ENCODE results near the gene HOXD12. TPM values are rescaled to one million over a fixed set of nuclear protein-coding genes. Genes with fewer than 3 reads are reported as not detected.

HOXD12 gene
- total RNA-seq, 1 experiment from 2014 or later, result 0.27 TPM

DNA sequence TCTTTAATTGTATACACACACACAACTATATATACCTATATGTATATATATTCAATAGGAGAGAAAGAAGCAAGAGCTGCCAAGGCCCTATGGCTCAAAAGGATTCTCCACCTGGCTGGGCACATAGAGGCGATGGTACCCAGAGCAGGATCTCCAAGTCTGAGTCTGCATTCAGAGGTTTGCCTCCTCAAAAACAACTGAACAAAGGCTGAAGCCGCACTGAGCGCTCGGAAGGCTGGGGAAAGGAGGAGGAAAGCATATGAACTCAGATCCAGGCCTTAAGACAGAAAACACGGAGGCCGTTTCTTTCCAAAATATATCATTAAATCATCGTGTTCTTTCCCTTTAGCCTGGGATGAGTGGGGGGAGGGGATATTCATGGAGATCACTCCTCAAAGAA is 3.6 kb downstream of the HOXD12 start (continued):
- TF ChIP-seq, protein P1, sequence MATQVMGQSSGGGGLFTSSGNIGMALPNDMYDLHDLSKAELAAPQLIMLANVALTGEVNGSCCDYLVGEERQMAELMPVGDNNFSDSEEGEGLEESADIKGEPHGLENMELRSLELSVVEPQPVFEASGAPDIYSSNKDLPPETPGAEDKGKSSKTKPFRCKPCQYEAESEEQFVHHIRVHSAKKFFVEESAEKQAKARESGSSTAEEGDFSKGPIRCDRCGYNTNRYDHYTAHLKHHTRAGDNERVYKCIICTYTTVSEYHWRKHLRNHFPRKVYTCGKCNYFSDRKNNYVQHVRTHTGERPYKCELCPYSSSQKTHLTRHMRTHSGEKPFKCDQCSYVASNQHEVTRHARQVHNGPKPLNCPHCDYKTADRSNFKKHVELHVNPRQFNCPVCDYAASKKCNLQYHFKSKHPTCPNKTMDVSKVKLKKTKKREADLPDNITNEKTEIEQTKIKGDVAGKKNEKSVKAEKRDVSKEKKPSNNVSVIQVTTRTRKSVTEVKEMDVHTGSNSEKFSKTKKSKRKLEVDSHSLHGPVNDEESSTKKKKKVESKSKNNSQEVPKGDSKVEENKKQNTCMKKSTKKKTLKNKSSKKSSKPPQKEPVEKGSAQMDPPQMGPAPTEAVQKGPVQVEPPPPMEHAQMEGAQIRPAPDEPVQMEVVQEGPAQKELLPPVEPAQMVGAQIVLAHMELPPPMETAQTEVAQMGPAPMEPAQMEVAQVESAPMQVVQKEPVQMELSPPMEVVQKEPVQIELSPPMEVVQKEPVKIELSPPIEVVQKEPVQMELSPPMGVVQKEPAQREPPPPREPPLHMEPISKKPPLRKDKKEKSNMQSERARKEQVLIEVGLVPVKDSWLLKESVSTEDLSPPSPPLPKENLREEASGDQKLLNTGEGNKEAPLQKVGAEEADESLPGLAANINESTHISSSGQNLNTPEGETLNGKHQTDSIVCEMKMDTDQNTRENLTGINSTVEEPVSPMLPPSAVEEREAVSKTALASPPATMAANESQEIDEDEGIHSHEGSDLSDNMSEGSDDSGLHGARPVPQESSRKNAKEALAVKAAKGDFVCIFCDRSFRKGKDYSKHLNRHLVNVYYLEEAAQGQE (IDR thresholded peaks at IDR 0.05; ENCODE audit: low read depth), result no peak
- TF ChIP-seq TCF7L2 (IDR thresholded peaks at IDR 0.05; ENCODE audit: borderline replicate concordance, extremely low read depth, insufficient read depth, insufficient read length), result no peak
- TF ChIP-seq, protein P2, sequence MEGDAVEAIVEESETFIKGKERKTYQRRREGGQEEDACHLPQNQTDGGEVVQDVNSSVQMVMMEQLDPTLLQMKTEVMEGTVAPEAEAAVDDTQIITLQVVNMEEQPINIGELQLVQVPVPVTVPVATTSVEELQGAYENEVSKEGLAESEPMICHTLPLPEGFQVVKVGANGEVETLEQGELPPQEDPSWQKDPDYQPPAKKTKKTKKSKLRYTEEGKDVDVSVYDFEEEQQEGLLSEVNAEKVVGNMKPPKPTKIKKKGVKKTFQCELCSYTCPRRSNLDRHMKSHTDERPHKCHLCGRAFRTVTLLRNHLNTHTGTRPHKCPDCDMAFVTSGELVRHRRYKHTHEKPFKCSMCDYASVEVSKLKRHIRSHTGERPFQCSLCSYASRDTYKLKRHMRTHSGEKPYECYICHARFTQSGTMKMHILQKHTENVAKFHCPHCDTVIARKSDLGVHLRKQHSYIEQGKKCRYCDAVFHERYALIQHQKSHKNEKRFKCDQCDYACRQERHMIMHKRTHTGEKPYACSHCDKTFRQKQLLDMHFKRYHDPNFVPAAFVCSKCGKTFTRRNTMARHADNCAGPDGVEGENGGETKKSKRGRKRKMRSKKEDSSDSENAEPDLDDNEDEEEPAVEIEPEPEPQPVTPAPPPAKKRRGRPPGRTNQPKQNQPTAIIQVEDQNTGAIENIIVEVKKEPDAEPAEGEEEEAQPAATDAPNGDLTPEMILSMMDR (IDR thresholded peaks at IDR 0.05 in 2 of 3, conservative IDR thresholded peaks at IDR 0.05 in 1 of 3; ENCODE audit: borderline replicate concordance in 1 of 3, insufficient read depth in 1 of 3, low read depth in 2 of 3, low read length in 2 of 3), result no peak
- no peak for TF ChIP-seq SIN3A (IDR thresholded peaks at IDR 0.05; ENCODE audit: low read depth)
- no peak for TF ChIP-seq POLR2AphosphoS5 (IDR thresholded peaks at IDR 0.05; ENCODE audit: low read depth, low read length)
- no peak for TF ChIP-seq ZFX (IDR thresholded peaks at IDR 0.05)
- TF ChIP-seq CEBPB (IDR thresholded peaks at IDR 0.05; ENCODE audit: low read depth), result no peak
- no peak for TF ChIP-seq SP1 (IDR thresholded peaks at IDR 0.05; ENCODE audit: low read depth)

DNA sequence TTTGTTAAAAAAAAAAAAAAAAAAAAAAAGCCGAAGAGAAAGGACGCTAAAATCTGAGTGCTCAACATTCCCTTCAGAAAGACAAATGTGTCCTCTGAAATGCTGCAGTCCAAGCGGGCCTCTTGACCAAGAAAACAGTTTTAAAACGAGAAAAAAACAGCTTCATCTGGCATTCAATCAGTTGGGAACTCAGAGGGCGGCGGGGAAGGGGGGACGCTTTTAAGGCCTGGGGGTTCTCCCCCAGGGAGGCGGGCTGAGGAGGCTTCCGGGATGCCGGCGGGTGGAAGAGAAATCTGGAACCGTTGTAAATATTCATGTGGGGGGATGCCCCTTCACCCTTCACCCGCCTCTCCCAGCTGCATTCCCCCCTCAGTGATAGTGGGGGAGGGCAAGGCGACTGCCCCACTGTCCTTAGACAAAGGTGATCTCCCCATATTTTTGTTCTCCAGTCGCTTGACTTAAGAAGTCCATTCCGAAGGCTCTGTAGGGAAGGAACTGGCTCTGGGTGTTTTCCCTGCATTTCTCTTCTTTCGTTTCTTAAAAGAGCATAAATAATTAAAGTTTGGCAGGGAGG is 4.2 kb downstream of the HOXD12 start:
- peaks cover 0 to 11% of the 10 kb centered on the region in 2 experiments; a peak in 1 of 4 replicates for H3K4me1 ChIP-seq (ENCODE audit: control insufficient read depth in 1 of 2, insufficient read depth in 2 of 2, low read length in 2 of 2)
- ChIA-PET POLR2A (no interaction called here), RAD21 (ENCODE audit: low non-redundant PET in 1 of 2, low total read pairs in 2 of 2, uncharacterized antibody in 2 of 2, unreplicated experiment in 2 of 2) (no interaction called here), CTCF (no interaction called here)
- no peak overlapping the region for H3K4me2 ChIP-seq (ENCODE audit: low read length)
- no peak for TF ChIP-seq POLR2A (IDR thresholded peaks at IDR 0.05; ENCODE audit: borderline replicate concordance, extremely low read depth, insufficient read depth, insufficient read length)
- no peaks in the 10 kb centered on the region for H3K9me3 ChIP-seq (ENCODE audit: control insufficient read depth in 1 of 2, insufficient read depth in 1 of 2, low read depth in 1 of 2, low read length in 2 of 2)
- ATAC-seq (no peak), DNase-seq (ENCODE audit: low read depth, low spot score) (no peak)
- no peak overlapping the region for H3K27ac ChIP-seq (ENCODE audit: low read depth, low read length)
- H3K4me3 ChIP-seq (replicated peaks in 1 of 2; ENCODE audit: low read depth in 1 of 2, low read length in 2 of 2), result no peak overlapping the region
- intact Hi-C loops (cut with micrococcal nuclease), result no loop called here
- no peaks in the 10 kb centered on the region for H3K27me3 ChIP-seq (ENCODE audit: insufficient read depth, low read length)
- H3K9ac ChIP-seq (ENCODE audit: low read length), result no peak overlapping the region
- no TSS peak for BruUV-seq (replicated peaks)
- no peak overlapping the region for H2AFZ ChIP-seq (ENCODE audit: low read depth, low read length, poor library complexity, severe bottlenecking)
- no peaks in the 10 kb centered on the region for H3K9me2 ChIP-seq (ENCODE audit: insufficient read depth)
- no peaks in the 10 kb centered on the region for H3K36me3 ChIP-seq (ENCODE audit: control insufficient read depth in 1 of 2, insufficient read depth in 2 of 2, low read length in 2 of 2)
- H3K79me2 ChIP-seq (ENCODE audit: insufficient read depth, low read length), result no peaks in the 10 kb centered on the region
- no peaks in the 10 kb centered on the region for H4K20me1 ChIP-seq (ENCODE audit: insufficient read depth)

Measured in HCT116 (cell line).